HG03175 (cell line): ENCODE measurements around the gene ATXN1.
"Not testable (repeated sequence)": the region's sequence is repeated elsewhere in the genome, so short reads cannot be mapped to it uniquely, and the experiment has no call there.

Experiments used
- ATAC-seq: cut with Tn5 transposase; IDR thresholded peaks from one replicate; pipeline ENCODE4 v1.9.1; 2021; ENCODE audit warnings: mild to moderate bottlenecking, moderate library complexity; ENCODE audit not compliant: unreplicated experiment

Gene ATXN1

GRCh38 chr6:16406538-16406937, 354.7 kb downstream of the ATXN1 start:
- not testable (repeated sequence) for ATAC-seq

GRCh38 chr6:16405375-16405774, 355.9 kb downstream of the ATXN1 start:
- no peak for ATAC-seq

- ATAC-seq: no peak
Observed at GRCh38 chr6:16404456-16404855, 356.8 kb downstream of the ATXN1 start.

- ATAC-seq: no peak
Observed at GRCh38 chr6:16403831-16404230, 357.4 kb downstream of the ATXN1 start.

GRCh38 chr6:16402581-16402900, 358.7 kb downstream of the ATXN1 start:
- no peak for ATAC-seq

- ATAC-seq: no peak
Observed at GRCh38 chr6:16400248-16400760, 361.0 kb downstream of the ATXN1 start.

GRCh38 chr6:16399695-16400094, 361.6 kb downstream of the ATXN1 start:
- no peak for ATAC-seq

- no peak for ATAC-seq
Observed at GRCh38 chr6:16399158-16399557, 362.1 kb downstream of the ATXN1 start.

- no peak for ATAC-seq
Observed at GRCh38 chr6:16398587-16398986, 362.7 kb downstream of the ATXN1 start.

- ATAC-seq: no peak
Observed at GRCh38 chr6:16397623-16398022, 363.6 kb downstream of the ATXN1 start.

- no peak for ATAC-seq
Observed at GRCh38 chr6:16396497-16397319, 364.6 kb downstream of the ATXN1 start.

GRCh38 chr6:16394632-16395031, 366.6 kb downstream of the ATXN1 start:
- ATAC-seq: no peak

GRCh38 chr6:16393326-16393725, 367.9 kb downstream of the ATXN1 start:
- no peak for ATAC-seq

GRCh38 chr6:16392010-16392409, 369.2 kb downstream of the ATXN1 start:
- no peak for ATAC-seq

- ATAC-seq: no peak
Observed at GRCh38 chr6:16391451-16391912, 369.8 kb downstream of the ATXN1 start.

GRCh38 chr6:16390909-16391450, 370.3 kb downstream of the ATXN1 start:
- not testable (repeated sequence) for ATAC-seq

- no peak for ATAC-seq
Observed at GRCh38 chr6:16389642-16390041, 371.6 kb downstream of the ATXN1 start.

GRCh38 chr6:16388488-16388887, 372.8 kb downstream of the ATXN1 start:
- ATAC-seq: no peak

- ATAC-seq: no peak
Observed at GRCh38 chr6:16386057-16386456, 375.2 kb downstream of the ATXN1 start.

- ATAC-seq: no peak
Observed at GRCh38 chr6:16383607-16384206, 377.6 kb downstream of the ATXN1 start.

GRCh38 chr6:16381968-16382367, 379.3 kb downstream of the ATXN1 start:
- not testable (repeated sequence) for ATAC-seq

GRCh38 chr6:16380220-16380809, 380.9 kb downstream of the ATXN1 start:
- ATAC-seq: no peak
